Activated CD8-positive, alpha-beta memory T cell treated with anti-CD3 and anti-CD28 coated beads, Interleukin-2, amount 50 U/mL, for 48 hours (primary cell): ENCODE results near the gene TRMT11.
"Not testable (repeated sequence)": the region's sequence is repeated elsewhere in the genome, so short reads cannot be mapped to it uniquely, and the experiment has no call there.

Experiments
- DNase-seq: peaks from one replicate; pipeline ENCODE4 v3.0.0-alpha.2; 2020

The TRMT11 gene

GRCh38 chr6:125956506-125957390 is 29.6 kb upstream of the TRMT11 start, which contains the start of gene HINT3:
TSS of gene HINT3 (plus strand) at chr6:125956770. CDS start at chr6:125956978, 208 bp downstream.
- peak; percentile 100 for DNase-seq

- no peak for DNase-seq
Observed at GRCh38 chr6:125957391-125957693, 29.0 kb upstream of the TRMT11 start.

- DNase-seq, result no peak
Observed at GRCh38 chr6:125957845-125958244, 28.5 kb upstream of the TRMT11 start.

- DNase-seq, result no peak
Observed at GRCh38 chr6:125959041-125959440, 27.3 kb upstream of the TRMT11 start.

GRCh38 chr6:125961117-125961516 is 25.2 kb upstream of the TRMT11 start:
- DNase-seq, result no peak

GRCh38 chr6:125962900-125963497 is 23.3 kb upstream of the TRMT11 start:
- DNase-seq, result no peak

- no peak for DNase-seq
Observed at GRCh38 chr6:125963817-125964216, 22.5 kb upstream of the TRMT11 start.

GRCh38 chr6:125966569-125966968 is 19.8 kb upstream of the TRMT11 start:
- no peak for DNase-seq

GRCh38 chr6:125968493-125968892 is 17.8 kb upstream of the TRMT11 start:
- no peak for DNase-seq

- no peak for DNase-seq
Observed at GRCh38 chr6:125970760-125971159, 15.6 kb upstream of the TRMT11 start.

GRCh38 chr6:125972478-125972877 is 13.9 kb upstream of the TRMT11 start:
- DNase-seq, result not testable (repeated sequence)

- DNase-seq, result no peak
Observed at GRCh38 chr6:125974214-125974866, 12.0 kb upstream of the TRMT11 start.

GRCh38 chr6:125979101-125979500 is 7.2 kb upstream of the TRMT11 start:
- no peak for DNase-seq

GRCh38 chr6:125981571-125982185 is 4.7 kb upstream of the TRMT11 start:
- DNase-seq, result no peak

GRCh38 chr6:125983246-125983945 is 2.9 kb upstream of the TRMT11 start:
- DNase-seq, result no peak

GRCh38 chr6:125984311-125984710 is 2.0 kb upstream of the TRMT11 start:
- DNase-seq, result no peak

- DNase-seq, result no peak
Observed at GRCh38 chr6:125985522-125985921, 818 bp upstream of the TRMT11 start.

GRCh38 chr6:125985979-125986300 is 400 bp upstream of the TRMT11 start:
- no peak for DNase-seq

- DNase-seq, result no peak
Observed at GRCh38 chr6:125987026-125987617, 782 bp downstream of the TRMT11 start.

GRCh38 chr6:125988280-125988679 is 1.9 kb downstream of the TRMT11 start:
- no peak for DNase-seq

GRCh38 chr6:125989631-125990030 is 3.3 kb downstream of the TRMT11 start:
- no peak for DNase-seq

GRCh38 chr6:125991653-125992052 is 5.3 kb downstream of the TRMT11 start:
- DNase-seq, result no peak
